ENCODE data around the gene EPC2. TPM values are rescaled to one million over a fixed set of nuclear protein-coding genes. Genes with fewer than 3 reads are reported as not detected.

The EPC2 gene
- total RNA-seq, 3 donors from 2014 or later = 30.5 to 58.5 (median 44.2) TPM

DNA sequence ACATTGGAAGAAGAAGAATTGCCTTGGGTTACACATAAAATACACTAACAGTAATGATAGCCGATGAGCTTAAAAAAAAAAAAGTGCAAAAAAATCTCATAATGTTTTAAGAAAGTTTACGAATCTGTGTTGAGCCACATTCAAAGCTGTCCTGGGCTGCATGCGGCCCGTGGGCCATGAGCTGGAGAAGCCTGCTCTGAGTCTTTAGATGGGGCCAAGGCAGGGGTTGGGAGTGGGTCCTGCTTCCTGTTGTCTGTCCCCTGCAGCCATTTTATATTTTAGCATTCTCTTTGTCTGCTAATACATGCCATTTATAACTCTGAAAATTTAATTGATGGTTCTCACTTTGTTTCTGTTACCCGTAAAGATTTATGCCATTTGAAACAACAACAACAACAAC is 93.2 kb downstream of the EPC2 start:
- Histone ChIP-seq H3K27me3 (no peaks in the 10 kb centered on the region), H3K36me3 (no peaks in the 10 kb centered on the region), H3K9me3 (no peaks in the 10 kb centered on the region), H3K4me1 (no peaks in the 10 kb centered on the region), H3K27ac (no peak overlapping the region), H3K4me3 (no peak overlapping the region)
- intact Hi-C loops (cut with DNase I; ENCODE audit: low total_unique reads) = no loop called here
- TF ChIP-seq POLR2A (IDR thresholded peaks at IDR 0.05) = no peak
- TF ChIP-seq POLR2AphosphoS5 (IDR thresholded peaks at IDR 0.05) = no peak
- no peak for DNase-seq (ENCODE audit: low spot score in 2 of 2)

DNA sequence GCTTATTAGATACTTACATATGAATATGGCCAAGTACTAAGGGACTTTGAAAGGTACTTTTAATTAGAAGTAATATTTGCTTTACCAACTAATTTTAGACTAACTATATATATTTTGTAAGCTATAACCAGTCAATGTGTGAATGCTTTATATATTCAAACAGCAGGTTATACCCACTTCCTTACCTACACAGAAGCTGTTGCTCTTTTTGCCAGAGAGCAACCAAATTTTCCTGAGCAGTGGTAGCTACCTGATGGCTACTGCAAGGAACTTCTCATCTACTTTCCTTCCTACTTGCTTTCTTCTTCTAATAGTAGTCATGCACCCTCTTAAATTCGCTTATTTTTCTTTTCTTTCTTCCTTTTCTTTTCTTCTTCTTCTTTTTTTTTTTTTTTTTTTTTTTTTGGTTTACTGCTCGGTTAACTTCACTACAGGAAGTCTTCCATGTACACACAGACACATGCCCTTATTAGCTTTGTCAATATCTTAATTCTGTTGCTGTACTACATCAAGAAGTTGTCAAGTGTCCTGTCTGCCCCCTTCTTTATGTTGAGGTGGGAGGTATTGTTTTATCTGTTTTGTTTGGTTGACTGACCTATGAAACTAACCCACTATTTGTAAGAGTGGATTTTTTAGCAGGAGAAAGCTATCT is 95.0 kb downstream of the EPC2 start:
- intact Hi-C loops (cut with DNase I; ENCODE audit: low total_unique reads) = no loop called here
- H3K4me3 ChIP-seq = no peak overlapping the region
- no peak for TF ChIP-seq POLR2A (IDR thresholded peaks at IDR 0.05)
- no peak for TF ChIP-seq POLR2AphosphoS5 (IDR thresholded peaks at IDR 0.05)
- TF ChIP-seq, protein P1, sequence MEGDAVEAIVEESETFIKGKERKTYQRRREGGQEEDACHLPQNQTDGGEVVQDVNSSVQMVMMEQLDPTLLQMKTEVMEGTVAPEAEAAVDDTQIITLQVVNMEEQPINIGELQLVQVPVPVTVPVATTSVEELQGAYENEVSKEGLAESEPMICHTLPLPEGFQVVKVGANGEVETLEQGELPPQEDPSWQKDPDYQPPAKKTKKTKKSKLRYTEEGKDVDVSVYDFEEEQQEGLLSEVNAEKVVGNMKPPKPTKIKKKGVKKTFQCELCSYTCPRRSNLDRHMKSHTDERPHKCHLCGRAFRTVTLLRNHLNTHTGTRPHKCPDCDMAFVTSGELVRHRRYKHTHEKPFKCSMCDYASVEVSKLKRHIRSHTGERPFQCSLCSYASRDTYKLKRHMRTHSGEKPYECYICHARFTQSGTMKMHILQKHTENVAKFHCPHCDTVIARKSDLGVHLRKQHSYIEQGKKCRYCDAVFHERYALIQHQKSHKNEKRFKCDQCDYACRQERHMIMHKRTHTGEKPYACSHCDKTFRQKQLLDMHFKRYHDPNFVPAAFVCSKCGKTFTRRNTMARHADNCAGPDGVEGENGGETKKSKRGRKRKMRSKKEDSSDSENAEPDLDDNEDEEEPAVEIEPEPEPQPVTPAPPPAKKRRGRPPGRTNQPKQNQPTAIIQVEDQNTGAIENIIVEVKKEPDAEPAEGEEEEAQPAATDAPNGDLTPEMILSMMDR (IDR thresholded peaks at IDR 0.05) = no peak
- no peaks in the 10 kb centered on the region for H3K4me1 ChIP-seq
- H3K9me3 ChIP-seq = no peaks in the 10 kb centered on the region
- H3K27ac ChIP-seq = no peak overlapping the region
- H3K36me3 ChIP-seq = no peaks in the 10 kb centered on the region
- DNase-seq (ENCODE audit: low spot score in 2 of 2) = no peak
- no peaks in the 10 kb centered on the region for H3K27me3 ChIP-seq

DNA sequence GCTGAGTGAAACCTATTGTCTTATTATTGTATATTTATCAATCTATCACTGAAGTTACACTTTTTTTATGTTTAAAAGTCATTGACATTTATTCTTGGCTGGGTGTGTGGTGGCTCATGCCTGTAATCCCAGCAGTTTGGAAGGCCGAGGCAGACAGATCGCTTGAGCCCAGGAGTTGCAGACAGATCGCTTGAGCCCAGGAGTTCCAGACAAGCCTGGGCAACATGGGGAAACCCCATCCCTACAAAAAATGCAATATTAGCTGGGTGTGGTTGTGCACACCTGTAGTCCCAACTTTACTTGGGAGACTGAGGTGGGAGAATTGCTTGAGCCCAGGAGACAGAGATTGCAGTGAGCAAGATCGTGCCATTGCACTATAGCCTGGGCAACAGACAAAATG is 97.8 kb downstream of the EPC2 start:
- Histone ChIP-seq H3K27me3 (no peaks in the 10 kb centered on the region), H3K4me3 (no peak overlapping the region), H3K36me3 (no peaks in the 10 kb centered on the region), H3K9me3 (no peaks in the 10 kb centered on the region), H3K27ac (no peak overlapping the region), H3K4me1 (no peaks in the 10 kb centered on the region)
- no peak for TF ChIP-seq POLR2AphosphoS5 (IDR thresholded peaks at IDR 0.05)
- TF ChIP-seq POLR2A (IDR thresholded peaks at IDR 0.05) = no peak
- TF ChIP-seq, protein P1 (IDR thresholded peaks at IDR 0.05) = no peak
- intact Hi-C loops (cut with DNase I; ENCODE audit: low total_unique reads) = no loop called here
- no peak for DNase-seq (ENCODE audit: low spot score in 2 of 2)

DNA sequence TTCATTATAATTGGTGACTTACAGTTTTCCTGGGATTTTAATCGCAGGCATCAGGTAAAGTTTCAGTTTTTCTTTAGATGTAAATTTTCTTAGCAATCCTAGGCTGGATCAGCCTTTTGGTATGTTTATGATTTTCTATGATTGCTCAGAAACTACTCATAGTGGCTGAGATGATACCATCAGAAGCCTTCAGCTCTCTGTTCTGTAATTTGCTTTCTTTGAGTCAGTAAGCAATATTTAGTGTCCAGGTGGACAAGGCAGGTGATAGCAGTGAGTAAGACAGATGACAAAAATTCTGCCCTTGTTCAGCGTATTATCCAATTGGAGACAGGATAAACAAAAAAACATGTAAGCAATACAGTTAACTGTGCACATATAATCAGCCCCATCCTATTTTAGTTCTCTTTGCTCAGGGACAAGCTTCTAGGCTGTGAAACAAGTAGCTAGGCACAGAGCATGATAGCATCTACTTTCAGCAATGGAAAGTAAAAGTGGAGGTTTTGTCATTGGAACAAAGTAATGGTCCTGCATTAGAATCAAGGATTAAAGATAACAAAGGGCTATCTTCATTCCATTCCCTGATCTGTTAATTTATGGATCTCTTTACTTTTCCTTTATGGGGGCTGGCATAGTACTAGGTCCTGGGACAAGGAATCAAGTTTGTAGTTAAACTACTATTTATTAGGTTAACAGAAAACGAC is 100.8 kb downstream of the EPC2 start:
- intact Hi-C loops (cut with DNase I; ENCODE audit: low total_unique reads) = no loop called here
- no peaks in the 10 kb centered on the region for H3K36me3 ChIP-seq

DNA sequence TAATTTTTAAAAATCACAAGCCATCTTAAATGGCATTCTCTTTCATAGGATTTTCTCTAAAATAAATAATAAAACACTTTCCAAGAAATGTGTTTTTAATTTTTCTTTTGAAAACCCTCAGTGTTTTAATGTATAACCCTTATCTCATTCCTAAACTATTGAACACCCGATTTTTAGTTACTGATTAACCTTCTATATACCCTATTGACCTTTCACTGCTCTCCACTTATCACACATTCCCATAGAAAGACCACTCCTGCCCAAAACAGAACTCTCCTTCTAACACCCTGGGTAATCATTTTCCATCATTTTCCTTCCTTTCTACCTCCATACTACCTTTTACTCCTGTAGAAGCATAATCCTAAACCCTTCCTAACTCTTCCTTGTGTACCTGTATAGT is 102.4 kb downstream of the EPC2 start:
- Histone ChIP-seq H3K27me3 (no peaks in the 10 kb centered on the region), H3K9me3 (no peaks in the 10 kb centered on the region), H3K4me3 (no peak overlapping the region), H3K36me3 (no peaks in the 10 kb centered on the region), H3K27ac (no peak overlapping the region), H3K4me1 (peaks cover 0 to 4% of the 10 kb centered on the region in 2 donors)
- TF ChIP-seq, protein P1 (IDR thresholded peaks at IDR 0.05) = no peak
- TF ChIP-seq POLR2A (IDR thresholded peaks at IDR 0.05) (no peak), POLR2AphosphoS5 (IDR thresholded peaks at IDR 0.05) (no peak)
- DNase-seq (ENCODE audit: low spot score in 2 of 2) = no peak
- intact Hi-C loops (cut with DNase I; ENCODE audit: low total_unique reads) = no loop called here

More for the DNA sequence above, 100.8 kb downstream of the EPC2 start:
- no peaks in the 10 kb centered on the region for H3K9me3 ChIP-seq
- TF ChIP-seq, protein P1 (IDR thresholded peaks at IDR 0.05) = no peak
- TF ChIP-seq POLR2A (IDR thresholded peaks at IDR 0.05) (no peak), POLR2AphosphoS5 (IDR thresholded peaks at IDR 0.05) (no peak)
- DNase-seq (ENCODE audit: low spot score in 2 of 2) = no peak
- peaks cover 0 to 4% of the 10 kb centered on the region in 2 donors for H3K4me1 ChIP-seq
- H3K27ac ChIP-seq = no peak overlapping the region
- no peak overlapping the region for H3K4me3 ChIP-seq
- no peaks in the 10 kb centered on the region for H3K27me3 ChIP-seq

All from breast epithelium (tissue), 4 donors.